Effector memory CD4-positive, alpha-beta T cell (primary cell): ENCODE data around the gene TEK.

Experiments
- DNase-seq, 3 donors: peaks; one replicate each; pipeline ENCODE4 v3.0.0-alpha.2; 2020
- H3K27ac ChIP-seq: 2 replicates; pipeline ENCODE4 v1.7.0; 2013; ENCODE audit warnings: mild to moderate bottlenecking, low read length, moderate library complexity; ENCODE audit not compliant: insufficient read depth, poor library complexity, severe bottlenecking
- H3K27me3 ChIP-seq: replicated peaks from 2 replicates; pipeline ENCODE4 v1.7.0; 2013; ENCODE audit warnings: mild to moderate bottlenecking, low read length; ENCODE audit not compliant: insufficient read depth, control insufficient read depth, poor library complexity, severe bottlenecking
- H3K36me3 ChIP-seq: 2 replicates; pipeline ENCODE4 v1.7.0; 2013; ENCODE audit warnings: mild to moderate bottlenecking, low read length, moderate library complexity; ENCODE audit not compliant: control insufficient read depth, insufficient read depth
- H3K4me1 ChIP-seq: 2 replicates; pipeline ENCODE4 v1.7.0; 2013; ENCODE audit warnings: low read length, mild to moderate bottlenecking; ENCODE audit not compliant: control insufficient read depth, insufficient read depth, poor library complexity, severe bottlenecking
- H3K4me3 ChIP-seq: 2 replicates; pipeline ENCODE4 v1.7.0; 2013; ENCODE audit warnings: low read length, low read depth, mild to moderate bottlenecking; ENCODE audit not compliant: insufficient read depth, poor library complexity, severe bottlenecking
- H3K9me3 ChIP-seq: 2 replicates; pipeline ENCODE4 v1.7.0; 2013; ENCODE audit warnings: mild to moderate bottlenecking, low read length, moderate library complexity; ENCODE audit not compliant: control insufficient read depth

Gene TEK

GRCh38 chr9:27165068-27165467 is 56.0 kb downstream of the TEK start:
- Histone ChIP-seq H3K27ac (no peak overlapping the region), H3K9me3 (no peaks in the 10 kb centered on the region), H3K27me3 (no peaks in the 10 kb centered on the region), H3K4me3 (no peak overlapping the region), H3K4me1 (no peaks in the 10 kb centered on the region), H3K36me3 (no peaks in the 10 kb centered on the region)
- DNase-seq = no peak

- Histone ChIP-seq H3K27me3 (no peaks in the 10 kb centered on the region), H3K4me1 (no peaks in the 10 kb centered on the region), H3K27ac (no peak overlapping the region), H3K36me3 (no peaks in the 10 kb centered on the region), H3K4me3 (no peak overlapping the region), H3K9me3 (no peaks in the 10 kb centered on the region)
- no peak for DNase-seq
Observed at GRCh38 chr9:27165670-27166069, 56.6 kb downstream of the TEK start.

- H3K27me3 ChIP-seq = no peaks in the 10 kb centered on the region
- DNase-seq = no peak
- H3K36me3 ChIP-seq = no peaks in the 10 kb centered on the region
- H3K4me3 ChIP-seq = no peak overlapping the region
- H3K4me1 ChIP-seq = no peaks in the 10 kb centered on the region
- no peaks in the 10 kb centered on the region for H3K9me3 ChIP-seq
- H3K27ac ChIP-seq = no peak overlapping the region
Observed at GRCh38 chr9:27168496-27168895, 59.5 kb downstream of the TEK start.

GRCh38 chr9:27168951-27169350 is 59.9 kb downstream of the TEK start:
- no peaks in the 10 kb centered on the region for H3K36me3 ChIP-seq
- H3K27me3 ChIP-seq = no peaks in the 10 kb centered on the region
- H3K9me3 ChIP-seq = no peaks in the 10 kb centered on the region
- H3K4me3 ChIP-seq = no peak overlapping the region
- no peak for DNase-seq
- no peaks in the 10 kb centered on the region for H3K4me1 ChIP-seq
- no peak overlapping the region for H3K27ac ChIP-seq

- DNase-seq = no peak
- Histone ChIP-seq H3K36me3 (no peaks in the 10 kb centered on the region), H3K4me3 (no peak overlapping the region), H3K27ac (no peak overlapping the region), H3K27me3 (no peaks in the 10 kb centered on the region), H3K9me3 (no peaks in the 10 kb centered on the region), H3K4me1 (no peaks in the 10 kb centered on the region)
Observed at GRCh38 chr9:27176971-27177370, 67.9 kb downstream of the TEK start.

- no peak for DNase-seq
- no peak overlapping the region for H3K27ac ChIP-seq
- H3K4me3 ChIP-seq = no peak overlapping the region
- no peaks in the 10 kb centered on the region for H3K27me3 ChIP-seq
- H3K9me3 ChIP-seq = no peaks in the 10 kb centered on the region
- no peaks in the 10 kb centered on the region for H3K4me1 ChIP-seq
- no peaks in the 10 kb centered on the region for H3K36me3 ChIP-seq
Observed at GRCh38 chr9:27179245-27179865, 70.3 kb downstream of the TEK start.

- Histone ChIP-seq H3K27me3 (no peaks in the 10 kb centered on the region), H3K27ac (no peak overlapping the region), H3K36me3 (no peaks in the 10 kb centered on the region), H3K4me3 (no peak overlapping the region), H3K4me1 (no peaks in the 10 kb centered on the region), H3K9me3 (no peaks in the 10 kb centered on the region)
- no peak for DNase-seq
Observed at GRCh38 chr9:27181381-27181780, 72.4 kb downstream of the TEK start.

GRCh38 chr9:27182421-27182820 is 73.4 kb downstream of the TEK start:
- no peaks in the 10 kb centered on the region for H3K36me3 ChIP-seq
- no peak overlapping the region for H3K27ac ChIP-seq
- no peaks in the 10 kb centered on the region for H3K9me3 ChIP-seq
- H3K27me3 ChIP-seq = no peaks in the 10 kb centered on the region
- no peaks in the 10 kb centered on the region for H3K4me1 ChIP-seq
- no peak overlapping the region for H3K4me3 ChIP-seq
- no peak for DNase-seq

- Histone ChIP-seq H3K36me3 (no peaks in the 10 kb centered on the region), H3K9me3 (no peaks in the 10 kb centered on the region), H3K4me1 (no peaks in the 10 kb centered on the region), H3K4me3 (no peak overlapping the region), H3K27me3 (no peaks in the 10 kb centered on the region), H3K27ac (no peak overlapping the region)
- DNase-seq = no peak
Observed at GRCh38 chr9:27183131-27183530, 74.1 kb downstream of the TEK start.

GRCh38 chr9:27183701-27184100 is 74.7 kb downstream of the TEK start:
- no peak for DNase-seq
- Histone ChIP-seq H3K4me1 (no peaks in the 10 kb centered on the region), H3K9me3 (no peaks in the 10 kb centered on the region), H3K4me3 (no peak overlapping the region), H3K36me3 (no peaks in the 10 kb centered on the region), H3K27me3 (no peaks in the 10 kb centered on the region), H3K27ac (no peak overlapping the region)
